ENCODE data around the gene BMP7. TPM values are rescaled to one million over a fixed set of nuclear protein-coding genes. Genes with fewer than 3 reads are reported as not detected.

BMP7 gene
- total and polyA plus RNA-seq, 2 of the 13 experiments (the other 11 are each of a cell fraction or from before 2014, with no cell fraction given): not detected

DNA sequence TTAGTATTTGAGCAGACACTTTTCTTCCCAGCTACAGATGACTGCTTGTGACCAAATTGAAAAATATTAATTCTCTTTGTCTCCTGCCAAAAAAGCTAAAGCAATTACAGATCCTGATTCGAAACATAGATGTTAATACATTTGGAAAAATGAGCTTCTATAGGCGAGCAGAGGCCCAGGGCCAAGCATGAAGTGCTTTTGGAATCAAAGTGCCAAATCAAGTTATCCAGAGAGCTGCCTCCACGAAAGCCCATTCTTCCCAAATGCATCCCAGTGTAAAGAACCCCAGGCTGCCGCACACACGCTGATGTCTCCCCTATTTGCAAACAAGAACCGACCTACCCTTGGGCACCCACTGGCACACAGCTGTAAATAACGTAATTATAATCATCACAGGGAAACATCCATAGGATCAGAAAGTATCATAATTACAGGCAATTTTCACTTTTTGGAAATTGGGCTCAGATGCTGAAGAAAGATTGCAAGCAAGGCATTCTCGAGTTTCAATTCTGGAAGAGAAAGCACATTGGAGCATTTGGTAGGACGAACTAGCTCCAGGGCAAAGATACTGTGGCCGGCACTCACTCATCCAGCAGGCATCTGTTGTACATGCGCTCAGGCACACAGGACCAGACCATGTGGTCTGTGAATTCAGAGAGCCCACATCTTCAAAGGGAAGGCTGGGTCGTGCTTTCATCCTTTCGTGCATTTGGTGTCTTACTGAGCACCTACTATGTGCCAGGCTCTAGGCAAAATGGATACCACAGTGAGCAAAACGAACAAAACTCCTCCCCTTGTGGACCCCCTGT is 45.9 kb downstream of the BMP7 start:
- H4K20me1 ChIP-seq (ENCODE audit: insufficient read depth, low read length): no peaks in the 10 kb centered on the region; the same call in 1 of the 2 replicates
- peaks cover 11 to 62% of the 10 kb centered on the region in 2 experiments; a peak in 4 of 5 replicates for H3K27me3 ChIP-seq (ENCODE audit: control insufficient read depth in 1 of 2, insufficient read depth in 2 of 2, low read length in 2 of 2)
- H3K9me3 ChIP-seq (ENCODE audit: low read length): no peaks in the 10 kb centered on the region
- no peak for ATAC-seq
- POLR2A ChIA-PET: no interaction called here
- 16% methylated on average over 14 of the region's 14 CpGs for WGBS (ENCODE audit: low lambda C conversion rate)
- H3K4me3 ChIP-seq (replicated peaks in 1 of 3; ENCODE audit: insufficient read depth in 1 of 3, low read depth in 2 of 3, low read length in 3 of 3): no peak overlapping the region
- CTCF ChIA-PET (ENCODE audit: low intra/inter-chr PET ratio, low total read pairs): no interaction called here
- no peak overlapping the region for H2AFZ ChIP-seq (ENCODE audit: low read length)
- no peak overlapping the region for H3K9ac ChIP-seq (ENCODE audit: insufficient read depth, low read depth, low read length)
- no peak for FAIRE-seq
- H3K36me3 ChIP-seq (replicated peaks in 1 of 2; ENCODE audit: control insufficient read depth in 1 of 2, insufficient read depth in 2 of 2, low read length in 2 of 2): no peaks in the 10 kb centered on the region
- TF ChIP-seq ZNF577 (CRISPR knock-in tag; IDR thresholded peaks at IDR 0.05; ENCODE audit: borderline replicate concordance, low read depth) (no peak), MED13 (CRISPR knock-in tag; IDR thresholded peaks at IDR 0.05) (no peak), EED (CRISPR knock-in tag; IDR thresholded peaks at IDR 0.05) (no peak), FOXK2 (IDR thresholded peaks at IDR 0.05) (no peak)
- intact Hi-C loops (cut with micrococcal nuclease; ENCODE audit: unreplicated experiment): no loop called here
- BruUV-seq (replicated peaks): no TSS peak
- no peaks in the 10 kb centered on the region for H3K4me1 ChIP-seq (ENCODE audit: insufficient read depth, low read length)
- no peak overlapping the region for H3K27ac ChIP-seq (ENCODE audit: extremely low read length, insufficient read depth, low read length)
- in situ Hi-C loops (cut with HindIII; ENCODE audit: extremely low pct_ligation_motif_present, low pct_unique_long_range_greater_than_20kb): no loop called here
- DNase-seq (ENCODE audit: low spot score): no peak
- H3K79me2 ChIP-seq (ENCODE audit: insufficient read depth, low read length): no peaks in the 10 kb centered on the region
- no peak overlapping the region for H3K4me2 ChIP-seq (ENCODE audit: low read depth, low read length)

DNA sequence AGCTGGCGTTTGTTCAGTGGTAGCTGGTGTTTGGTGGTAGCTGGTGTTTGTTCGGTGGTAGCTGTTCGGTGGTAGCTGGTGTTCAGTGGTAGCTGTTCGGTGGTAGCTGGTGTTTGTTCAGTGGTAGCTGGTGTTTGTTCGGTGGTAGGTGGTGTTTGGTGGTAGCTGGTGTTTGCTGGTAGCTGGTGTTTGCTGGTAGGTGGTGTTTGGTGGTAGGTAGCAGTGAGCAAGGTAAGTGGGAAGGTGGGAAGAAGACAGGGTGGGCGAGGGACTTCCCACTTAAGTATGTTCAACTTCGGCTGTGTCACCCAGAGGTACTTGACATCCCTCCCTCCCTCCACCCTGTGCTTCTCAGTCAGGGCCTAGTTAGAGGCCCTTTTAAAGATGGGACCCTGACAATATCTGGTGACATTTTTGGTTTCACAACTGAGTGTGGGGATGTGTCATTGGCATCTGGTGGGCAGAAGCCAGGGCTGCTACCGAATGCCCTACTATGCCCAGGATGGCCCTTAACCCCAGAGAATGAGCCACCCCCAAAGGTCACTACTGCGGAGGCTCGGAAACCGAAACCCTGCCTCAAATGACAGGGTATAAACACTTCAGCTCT is 47.3 kb downstream of the BMP7 start:
- intact Hi-C loops (cut with micrococcal nuclease; ENCODE audit: unreplicated experiment): no loop called here
- Histone ChIP-seq H3K27me3 (ENCODE audit: control insufficient read depth in 1 of 2, insufficient read depth in 2 of 2, low read length in 2 of 2) (peaks cover 11 to 52% of the 10 kb centered on the region in 2 experiments; a peak in 4 of 5 replicates), H4K20me1 (ENCODE audit: insufficient read depth, low read length) (no peaks in the 10 kb centered on the region; the same call in 1 of the 2 replicates), H3K4me2 (ENCODE audit: low read depth, low read length) (no peak overlapping the region), H3K4me3 (replicated peaks in 1 of 3; ENCODE audit: insufficient read depth in 1 of 3, low read depth in 2 of 3, low read length in 3 of 3) (no peak overlapping the region), H2AFZ (ENCODE audit: low read length) (no peak overlapping the region), H3K9me3 (ENCODE audit: low read length) (no peaks in the 10 kb centered on the region), H3K79me2 (ENCODE audit: insufficient read depth, low read length) (no peaks in the 10 kb centered on the region), H3K27ac (ENCODE audit: extremely low read length, insufficient read depth, low read length) (no peak overlapping the region), H3K9ac (ENCODE audit: insufficient read depth, low read depth, low read length) (no peak overlapping the region), H3K36me3 (replicated peaks in 1 of 2; ENCODE audit: control insufficient read depth in 1 of 2, insufficient read depth in 2 of 2, low read length in 2 of 2) (no peaks in the 10 kb centered on the region), H3K4me1 (ENCODE audit: insufficient read depth, low read length) (no peaks in the 10 kb centered on the region)
- in situ Hi-C loops (cut with HindIII; ENCODE audit: extremely low pct_ligation_motif_present, low pct_unique_long_range_greater_than_20kb): no loop called here
- POLR2A ChIA-PET: no interaction called here
- TF ChIP-seq, protein P1, sequence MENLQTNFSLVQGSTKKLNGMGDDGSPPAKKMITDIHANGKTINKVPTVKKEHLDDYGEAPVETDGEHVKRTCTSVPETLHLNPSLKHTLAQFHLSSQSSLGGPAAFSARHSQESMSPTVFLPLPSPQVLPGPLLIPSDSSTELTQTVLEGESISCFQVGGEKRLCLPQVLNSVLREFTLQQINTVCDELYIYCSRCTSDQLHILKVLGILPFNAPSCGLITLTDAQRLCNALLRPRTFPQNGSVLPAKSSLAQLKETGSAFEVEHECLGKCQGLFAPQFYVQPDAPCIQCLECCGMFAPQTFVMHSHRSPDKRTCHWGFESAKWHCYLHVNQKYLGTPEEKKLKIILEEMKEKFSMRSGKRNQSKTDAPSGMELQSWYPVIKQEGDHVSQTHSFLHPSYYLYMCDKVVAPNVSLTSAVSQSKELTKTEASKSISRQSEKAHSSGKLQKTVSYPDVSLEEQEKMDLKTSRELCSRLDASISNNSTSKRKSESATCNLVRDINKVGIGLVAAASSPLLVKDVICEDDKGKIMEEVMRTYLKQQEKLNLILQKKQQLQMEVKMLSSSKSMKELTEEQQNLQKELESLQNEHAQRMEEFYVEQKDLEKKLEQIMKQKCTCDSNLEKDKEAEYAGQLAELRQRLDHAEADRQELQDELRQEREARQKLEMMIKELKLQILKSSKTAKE (CRISPR knock-in tag; IDR thresholded peaks at IDR 0.05; ENCODE audit: borderline replicate concordance): no peak
- TF ChIP-seq, protein P2, sequence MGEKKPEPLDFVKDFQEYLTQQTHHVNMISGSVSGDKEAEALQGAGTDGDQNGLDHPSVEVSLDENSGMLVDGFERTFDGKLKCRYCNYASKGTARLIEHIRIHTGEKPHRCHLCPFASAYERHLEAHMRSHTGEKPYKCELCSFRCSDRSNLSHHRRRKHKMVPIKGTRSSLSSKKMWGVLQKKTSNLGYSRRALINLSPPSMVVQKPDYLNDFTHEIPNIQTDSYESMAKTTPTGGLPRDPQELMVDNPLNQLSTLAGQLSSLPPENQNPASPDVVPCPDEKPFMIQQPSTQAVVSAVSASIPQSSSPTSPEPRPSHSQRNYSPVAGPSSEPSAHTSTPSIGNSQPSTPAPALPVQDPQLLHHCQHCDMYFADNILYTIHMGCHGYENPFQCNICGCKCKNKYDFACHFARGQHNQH (CRISPR knock-in tag; IDR thresholded peaks at IDR 0.05): no peak
- TF ChIP-seq ZEB1 (IDR thresholded peaks at IDR 0.05; ENCODE audit: insufficient replicate concordance, low read depth): no peak
- no peak for TF ChIP-seq TCF7 (IDR thresholded peaks at IDR 0.05; ENCODE audit: low read depth)
- TF ChIP-seq ZNF501 (CRISPR knock-in tag; IDR thresholded peaks at IDR 0.05): no peak
- TF ChIP-seq SAP130 (CRISPR knock-in tag; IDR thresholded peaks at IDR 0.05; ENCODE audit: low read depth): no peak
- TF ChIP-seq KDM2A (CRISPR knock-in tag; IDR thresholded peaks at IDR 0.05; ENCODE audit: borderline replicate concordance, low read depth): no peak
- no peak for TF ChIP-seq POGZ (CRISPR knock-in tag; IDR thresholded peaks at IDR 0.05)
- no peak for TF ChIP-seq ZNF34 (CRISPR knock-in tag; IDR thresholded peaks at IDR 0.05; ENCODE audit: borderline replicate concordance)
- TF ChIP-seq, protein P3, sequence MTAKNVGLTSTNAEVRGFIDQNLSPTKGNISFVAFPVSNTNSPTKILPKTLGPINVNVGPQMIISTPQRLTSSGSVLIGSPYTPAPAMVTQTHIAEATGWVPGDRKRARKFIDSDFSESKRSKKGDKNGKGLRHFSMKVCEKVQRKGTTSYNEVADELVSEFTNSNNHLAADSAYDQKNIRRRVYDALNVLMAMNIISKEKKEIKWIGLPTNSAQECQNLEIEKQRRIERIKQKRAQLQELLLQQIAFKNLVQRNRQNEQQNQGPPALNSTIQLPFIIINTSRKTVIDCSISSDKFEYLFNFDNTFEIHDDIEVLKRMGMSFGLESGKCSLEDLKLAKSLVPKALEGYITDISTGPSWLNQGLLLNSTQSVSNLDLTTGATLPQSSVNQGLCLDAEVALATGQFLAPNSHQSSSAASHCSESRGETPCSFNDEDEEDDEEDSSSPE (CRISPR knock-in tag; IDR thresholded peaks at IDR 0.05): no peak
- no peak for ATAC-seq
- FAIRE-seq: no peak
- BruUV-seq (replicated peaks): no TSS peak
- DNase-seq (ENCODE audit: low spot score): no peak
- CTCF ChIA-PET (ENCODE audit: low intra/inter-chr PET ratio, low total read pairs): no interaction called here
- WGBS (ENCODE audit: low lambda C conversion rate): 29% methylated on average over 7 of the region's 11 CpGs
